ENCODE data around the gene SLC6A2. TPM values are rescaled to one million over a fixed set of nuclear protein-coding genes. Genes with fewer than 3 reads are reported as not detected.
"Not testable (repeated sequence)": the region's sequence is repeated elsewhere in the genome, so short reads cannot be mapped to it uniquely, and the experiment has no call there.

SLC6A2 gene
- total RNA-seq, 1 donor from 2014 or later: not detected

DNA sequence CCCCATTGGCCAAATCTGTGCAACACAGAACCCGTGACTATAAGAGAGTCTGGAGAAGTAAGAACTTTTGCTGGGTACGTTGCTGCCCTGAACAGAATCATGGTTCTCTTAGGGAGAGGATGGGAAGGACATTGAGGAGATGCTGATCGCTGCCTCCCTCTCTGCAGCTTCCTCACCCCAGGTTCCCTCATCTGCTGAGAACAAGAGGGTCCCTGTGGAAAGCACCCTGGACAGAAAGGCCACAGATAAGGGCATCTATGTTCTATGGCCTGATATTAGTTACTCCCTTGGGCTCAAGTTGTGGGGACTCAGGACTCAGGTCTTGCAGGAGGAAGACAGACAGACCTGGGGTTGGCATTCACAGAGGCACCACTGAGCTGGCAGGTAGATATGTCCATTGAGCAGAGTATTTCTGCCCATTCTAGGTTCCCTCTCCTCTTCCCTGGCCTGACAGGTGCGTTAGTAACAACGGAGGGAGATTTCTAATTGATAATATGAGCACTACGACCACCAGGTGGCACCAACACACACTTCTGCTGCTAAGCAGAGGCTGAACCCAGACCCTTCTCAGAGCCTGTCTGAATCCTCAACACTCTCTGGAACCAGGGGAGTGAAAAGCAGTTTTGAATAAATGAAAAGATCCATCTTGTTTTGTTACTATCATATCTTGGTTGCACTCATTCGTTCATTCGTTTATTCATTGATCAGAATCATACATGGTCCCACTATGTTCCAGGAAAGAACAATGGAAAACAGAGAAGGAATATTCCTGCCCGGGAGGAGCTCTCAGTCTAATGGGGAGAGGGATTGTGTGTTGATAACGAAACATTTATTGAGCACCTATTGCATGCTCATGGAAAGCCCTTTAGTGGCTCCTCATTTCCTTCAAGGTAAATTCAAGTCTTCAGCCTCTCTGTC is 56.4 kb downstream of the SLC6A2 start:
- DNase-seq (ENCODE audit: low read depth): peak; percentile 30

DNA sequence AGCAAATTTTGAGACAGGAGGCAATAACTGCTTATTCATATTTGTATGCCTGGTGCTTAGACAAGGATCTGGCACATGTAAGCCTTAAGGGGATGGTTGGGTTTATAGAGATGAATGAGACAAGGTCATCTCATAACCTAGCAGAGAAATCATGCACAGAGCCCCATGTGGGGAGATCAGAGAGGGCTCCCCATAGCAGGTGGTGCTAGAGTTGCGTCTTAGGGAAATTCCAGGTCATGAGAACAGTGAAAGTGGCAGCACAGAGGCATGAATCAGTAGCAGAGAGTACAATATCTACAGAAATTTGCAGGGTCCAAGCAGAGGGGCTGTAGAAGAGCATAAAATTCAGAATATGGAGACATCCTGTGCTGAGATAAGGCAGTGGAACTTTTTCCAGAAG is 57.3 kb downstream of the SLC6A2 start:
- DNase-seq (ENCODE audit: low read depth): no peak

DNA sequence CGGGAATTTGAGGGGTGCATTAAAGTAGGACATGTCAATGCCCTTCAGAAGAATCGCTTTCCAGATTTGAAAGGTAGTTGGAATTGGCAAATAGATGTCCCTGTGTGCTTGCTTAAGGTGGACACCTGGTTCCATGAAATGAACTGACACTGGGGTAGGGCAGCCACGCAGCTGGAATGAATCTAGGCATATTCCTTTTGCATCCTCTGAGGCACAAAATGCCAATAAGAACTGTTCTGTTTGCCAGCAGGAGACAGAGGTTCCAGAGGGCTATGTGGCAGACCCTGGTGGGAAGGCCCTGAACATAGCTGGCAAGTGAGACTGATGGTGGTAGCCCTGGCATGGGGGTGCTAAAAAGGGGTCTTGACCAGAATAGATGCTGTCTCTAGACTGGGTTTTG is 61.5 kb downstream of the SLC6A2 start:
- DNase-seq (ENCODE audit: low read depth): no peak

DNA sequence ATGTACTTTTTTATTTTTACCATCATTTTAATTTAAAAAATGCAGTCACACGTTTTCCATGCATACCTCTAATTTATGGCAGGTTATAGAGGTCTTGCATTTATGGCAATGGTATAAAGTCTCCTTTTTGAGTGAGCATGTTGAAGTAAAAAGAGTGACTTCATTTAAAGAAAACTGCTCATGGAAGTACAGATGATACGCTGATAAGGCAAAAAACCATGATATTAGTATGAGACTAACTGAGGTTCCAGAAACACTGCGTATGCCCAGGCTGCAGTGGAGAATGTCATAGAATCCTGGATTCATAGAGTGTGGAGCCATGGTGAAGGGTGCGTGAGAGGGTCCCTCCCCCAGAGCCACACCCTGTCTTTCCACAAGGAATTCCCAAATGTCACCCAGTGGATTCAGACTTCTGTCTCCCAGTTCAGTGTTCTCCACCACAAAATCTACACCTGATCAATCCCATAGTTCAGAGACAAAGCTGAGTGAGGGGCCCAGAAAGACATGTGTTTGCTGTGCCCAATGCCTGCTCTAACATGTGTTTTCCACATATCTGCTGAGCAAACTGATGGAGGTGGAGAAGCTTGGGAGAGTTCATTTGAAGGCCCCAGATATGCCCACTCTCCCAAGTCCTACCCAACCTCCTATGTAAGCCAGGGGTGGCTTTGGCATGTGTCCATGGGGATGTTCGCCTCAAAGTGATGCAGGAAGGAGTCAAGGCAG is 69.4 kb downstream of the SLC6A2 start:
- DNase-seq (ENCODE audit: low read depth): no peak

DNA sequence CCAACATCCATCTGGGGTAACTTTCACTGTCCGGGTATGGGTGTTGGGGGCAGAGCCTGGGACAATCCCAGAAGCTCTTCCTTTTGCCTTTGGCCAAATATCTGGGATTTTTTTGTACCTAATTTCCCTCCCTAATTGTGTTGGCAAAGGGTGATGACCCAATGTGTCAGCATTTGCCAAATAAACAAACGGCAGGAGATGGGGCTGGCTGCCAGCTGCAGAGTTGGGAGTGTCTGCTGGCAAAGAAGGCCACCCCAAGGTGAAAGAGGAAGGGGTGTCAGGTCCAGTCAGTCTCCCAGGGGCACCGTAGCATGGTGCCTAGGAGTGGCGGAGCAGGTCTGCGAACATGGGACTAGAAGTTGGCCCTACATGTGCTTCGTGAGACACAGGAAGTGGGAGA is 73.0 kb downstream of the SLC6A2 start:
- no peak for DNase-seq (ENCODE audit: low read depth)

DNA sequence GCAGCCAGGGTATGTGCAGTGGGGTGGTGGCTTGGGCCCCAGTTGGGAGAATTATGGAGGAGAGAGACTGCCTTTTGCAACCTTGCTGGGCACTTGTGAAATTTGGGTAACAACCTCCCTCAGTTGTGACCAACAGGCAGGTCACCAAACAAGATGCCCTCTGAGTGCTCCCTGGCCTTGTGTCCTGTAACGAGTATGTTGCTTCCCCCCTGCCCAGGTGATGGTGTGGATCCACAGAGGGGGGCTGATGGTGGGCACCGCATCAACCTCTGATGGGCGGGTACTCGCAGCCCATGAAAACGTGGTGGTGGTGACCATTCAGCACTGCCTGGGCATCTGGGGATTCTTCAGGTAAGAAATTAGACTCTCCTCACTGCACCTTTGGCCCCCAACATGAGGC is 74.3 kb downstream of the SLC6A2 start:
- DNase-seq (ENCODE audit: low read depth): no peak

DNA sequence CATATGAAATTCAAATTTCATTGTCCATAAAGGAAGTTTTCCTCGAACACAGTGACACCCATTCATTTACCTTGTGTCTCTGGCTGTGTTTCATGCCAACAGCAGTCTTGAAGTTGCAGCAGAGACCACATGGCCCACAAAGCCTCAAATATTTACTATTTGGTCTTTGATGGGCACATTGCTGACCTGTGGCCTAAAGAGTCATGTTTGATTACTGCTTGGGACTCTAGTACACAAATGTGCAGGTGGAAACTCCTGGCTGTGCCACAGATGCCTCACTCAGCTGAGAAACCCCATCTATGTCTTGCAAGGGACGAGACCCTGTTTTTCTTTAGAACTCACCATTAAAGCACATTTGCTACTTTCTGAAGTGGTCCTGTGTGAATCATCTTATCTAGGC is 76.7 kb downstream of the SLC6A2 start:
- no peak for DNase-seq (ENCODE audit: low read depth)

DNA sequence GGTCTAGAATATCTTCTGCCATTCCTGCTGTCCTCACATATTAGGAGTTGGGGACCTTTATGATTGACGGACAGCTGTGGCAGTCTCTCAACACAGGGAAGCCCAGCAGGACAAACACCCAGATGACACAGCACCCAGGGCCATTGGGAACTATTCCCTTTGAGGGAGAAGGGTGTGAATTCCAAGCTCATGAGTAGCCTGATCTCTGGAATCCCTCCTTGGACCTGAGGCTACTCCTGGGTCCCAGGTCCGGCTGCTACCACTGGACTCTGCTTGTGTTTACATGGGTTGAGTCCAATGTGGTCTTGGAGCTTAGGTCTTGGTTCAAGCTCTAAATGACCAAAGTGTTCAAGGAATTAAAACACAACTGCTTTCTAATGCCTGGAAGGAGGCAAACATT is 78.9 kb downstream of the SLC6A2 start:
- no peak for DNase-seq (ENCODE audit: low read depth)

DNA sequence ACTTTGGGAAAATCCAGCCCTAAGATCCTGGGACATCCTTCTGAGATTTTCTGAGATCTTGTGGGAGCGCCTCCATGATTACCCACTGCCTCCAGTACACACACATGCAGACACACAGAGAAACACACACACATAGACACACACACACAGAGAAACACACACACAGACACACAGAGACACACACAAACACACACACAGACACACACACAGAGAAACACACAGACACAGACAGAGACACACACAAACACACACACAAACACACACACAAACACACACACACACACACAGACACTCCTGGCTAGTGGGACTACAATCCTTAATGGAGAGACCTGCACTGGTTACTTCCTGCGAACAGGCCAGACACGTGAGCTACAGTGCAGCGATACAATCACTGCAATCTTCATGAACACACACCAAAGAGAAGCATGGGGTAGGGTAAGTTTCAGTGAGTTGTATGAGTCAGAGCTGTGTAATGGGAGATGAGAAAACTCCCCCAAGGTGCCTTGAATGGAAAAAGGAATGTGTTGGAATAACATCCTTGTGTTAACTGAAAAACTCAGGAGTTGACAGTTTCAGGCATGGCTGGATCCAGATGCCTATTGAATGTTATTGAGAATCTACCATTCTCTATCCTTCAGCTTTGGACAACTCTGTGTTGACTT is 79.5 kb downstream of the SLC6A2 start:
- no peak for DNase-seq (ENCODE audit: low read depth)

DNA sequence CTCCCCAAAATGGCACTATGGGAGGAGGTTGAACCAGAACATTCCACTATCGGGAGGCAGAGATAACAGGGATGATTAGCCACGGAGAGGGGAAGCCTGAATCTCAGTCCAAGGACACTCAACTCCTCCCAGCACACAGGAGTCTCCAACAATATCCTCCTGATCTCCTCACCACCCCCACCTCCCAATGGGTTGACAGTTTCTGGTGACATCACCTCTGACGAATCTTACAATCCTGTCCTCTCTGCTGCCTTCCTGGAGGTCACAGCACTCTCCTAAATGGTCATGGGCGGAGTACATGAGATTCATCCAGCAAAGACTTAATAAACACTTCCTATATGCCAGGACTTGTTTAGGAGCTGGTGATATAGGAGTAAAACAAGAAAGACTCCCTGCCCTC is 80.9 kb downstream of the SLC6A2 start:
- DNase-seq (ENCODE audit: low read depth): no peak

DNA sequence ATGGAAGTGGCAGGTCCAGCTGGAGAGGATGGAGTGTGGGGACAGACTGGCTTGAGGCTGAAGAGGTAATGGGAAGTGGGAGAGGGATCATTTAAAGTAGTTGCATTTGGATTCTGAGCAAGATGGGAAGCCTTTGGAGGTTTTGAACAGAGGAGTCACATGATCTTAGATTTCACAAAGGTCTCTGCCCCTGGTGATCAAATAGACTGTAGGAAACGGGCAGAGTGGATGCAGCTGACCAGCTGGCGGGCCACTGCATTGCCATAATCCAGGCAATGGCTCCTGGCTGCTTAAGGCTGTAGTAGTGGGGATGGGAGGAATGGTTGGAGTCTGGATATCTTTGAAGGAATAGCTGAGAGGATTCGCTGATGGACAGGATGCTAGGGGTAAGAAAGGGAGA is 81.5 kb downstream of the SLC6A2 start:
- DNase-seq (ENCODE audit: low read depth): no peak

DNA sequence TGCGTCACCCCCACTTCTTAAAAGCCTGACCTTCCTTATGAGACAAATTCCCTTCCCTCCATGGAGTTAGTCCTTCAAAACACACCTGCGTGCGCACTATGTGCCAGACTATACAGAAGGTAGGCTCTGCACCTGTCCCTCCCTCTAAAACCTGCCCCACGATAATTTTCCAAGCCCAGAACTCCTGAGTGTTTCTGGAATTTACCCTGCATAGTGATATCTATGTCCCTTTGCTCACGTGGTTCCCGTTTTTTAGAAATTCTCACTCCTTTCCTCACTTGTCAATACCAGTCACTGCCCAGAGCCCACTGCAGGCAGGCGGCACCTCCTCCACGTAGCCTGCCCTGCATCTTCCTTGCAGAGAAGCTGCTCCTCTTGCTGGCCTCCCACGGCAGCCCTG is 82.2 kb downstream of the SLC6A2 start:
- no peak for DNase-seq (ENCODE audit: low read depth)

DNA sequence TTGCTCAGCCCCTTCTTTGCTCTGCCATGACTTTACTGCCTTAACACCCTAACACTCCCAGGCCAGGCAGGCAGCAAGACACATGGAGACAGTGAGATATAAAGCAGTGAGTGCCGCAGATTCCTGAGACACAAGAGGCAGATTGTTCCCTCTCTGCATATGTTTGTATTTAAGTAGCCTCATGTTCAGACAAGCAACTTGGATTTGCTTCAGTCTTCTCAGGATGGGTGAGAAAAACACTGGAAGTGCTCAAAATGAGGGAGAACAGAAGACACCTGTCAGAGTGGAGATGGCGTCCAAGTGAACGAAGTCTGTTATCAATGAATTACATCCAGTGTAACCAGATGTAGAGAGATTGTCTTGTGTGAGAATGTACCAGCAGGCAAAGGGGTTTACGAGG is 90.3 kb downstream of the SLC6A2 start:
- no peak for DNase-seq (ENCODE audit: low read depth)

DNA sequence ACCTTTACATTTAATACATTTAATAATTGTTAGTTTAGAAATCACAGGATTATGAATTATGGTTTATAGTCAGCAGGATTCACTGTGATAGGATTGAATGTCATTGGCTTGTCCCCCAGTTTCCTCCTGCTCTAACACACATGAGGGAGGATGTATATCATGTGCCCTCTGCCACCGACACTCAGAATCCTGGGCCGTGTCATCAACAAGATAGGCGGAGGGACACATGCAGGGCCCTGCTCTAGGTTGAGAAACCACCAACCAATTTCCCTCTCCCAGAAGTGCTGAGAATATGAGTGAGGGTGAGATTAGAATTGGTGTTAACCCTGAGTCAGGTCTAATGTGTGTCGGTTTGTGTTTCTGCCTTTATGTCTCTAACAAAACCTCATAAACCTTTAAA is 92.0 kb downstream of the SLC6A2 start:
- no peak for DNase-seq (ENCODE audit: low read depth)

DNA sequence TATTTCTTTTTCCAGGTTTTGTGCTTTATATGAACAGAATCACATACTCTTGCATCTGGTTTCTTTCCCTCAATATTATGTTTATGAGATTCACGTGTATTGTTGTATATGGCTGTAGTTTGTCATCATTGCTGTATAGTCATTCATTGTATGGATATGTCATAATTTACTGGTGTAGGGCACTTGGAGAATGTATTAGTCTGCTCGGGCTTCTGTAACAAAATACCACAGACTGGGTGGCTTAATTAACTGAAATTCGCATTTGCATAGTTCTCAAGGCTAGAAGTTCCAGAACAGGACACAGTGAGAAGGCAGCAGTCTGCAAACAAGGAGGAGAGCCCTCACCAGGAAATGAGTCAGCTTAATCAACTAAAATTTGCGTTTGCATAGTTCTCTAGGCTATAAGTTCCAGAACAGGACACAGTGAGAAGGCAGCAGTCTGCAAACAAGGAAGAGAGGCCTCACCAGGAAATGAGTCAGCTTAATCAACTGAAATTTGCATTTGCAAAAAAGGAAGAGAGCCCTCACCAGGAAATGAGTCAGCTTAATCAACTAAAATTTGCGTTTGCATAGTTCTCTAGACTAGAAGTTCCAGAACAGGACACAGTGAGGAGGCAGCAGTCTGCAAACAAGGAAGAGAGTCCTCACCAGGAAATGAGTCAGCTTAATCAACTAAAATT is 96.8 kb downstream of the SLC6A2 start:
- DNase-seq (ENCODE audit: low read depth): not testable (repeated sequence)

DNA sequence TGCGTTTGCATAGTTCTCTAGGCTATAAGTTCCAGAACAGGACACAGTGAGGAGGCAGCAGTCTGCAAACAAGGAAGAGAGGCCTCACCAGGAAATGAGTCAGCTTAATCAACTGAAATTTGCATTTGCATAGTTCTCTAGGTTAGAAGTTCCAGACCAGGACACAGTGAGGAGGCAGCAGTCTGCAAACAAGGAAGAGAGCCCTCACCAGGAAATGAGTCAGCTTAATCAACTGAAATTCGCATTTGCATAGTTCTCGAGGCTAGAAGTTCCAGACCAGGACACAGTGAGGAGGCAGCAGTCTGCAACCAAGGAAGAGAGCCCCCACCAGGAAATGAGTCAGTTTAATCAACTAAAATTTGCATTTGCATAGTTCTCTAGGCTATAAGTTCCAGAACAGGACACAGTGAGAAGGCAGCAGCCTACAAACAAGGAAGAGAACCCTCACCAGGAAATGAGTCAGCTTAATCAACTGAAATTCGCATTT is 97.4 kb downstream of the SLC6A2 start:
- not testable (repeated sequence) for DNase-seq (ENCODE audit: low read depth)

Other genes starting within 250 kb of the SLC6A2 start
- gene MMP2, start 176.8 kb upstream of the SLC6A2 start, total RNA-seq: 7.1 and 211 TPM in 2 replicates
- gene LPCAT2, start 146.9 kb upstream of the SLC6A2 start, total RNA-seq: 5.2 and 9.7 TPM in 2 replicates
- 0.17 and 0.30 TPM in 2 replicates for gene CAPNS2, start 89.3 kb upstream of the SLC6A2 start, total RNA-seq
- 0.15 TPM in 1 of 2 replicates, not detected in the other for gene CES1, start 177.1 kb downstream of the SLC6A2 start, total RNA-seq
- not detected in 2 replicates for gene CES5A, start 219.4 kb downstream of the SLC6A2 start, total RNA-seq

Measured in renal cortical epithelial cell (primary cell).